Astrocyte of the cerebellum (primary cell): ENCODE results near the gene PLAU.

Experiments
- DNase-seq: peaks from one replicate; pipeline ENCODE4 v3.0.0-alpha.2; 2011; ENCODE audit warnings: low read depth
- H3K4me3 ChIP-seq: 2 replicates; pipeline ENCODE4 v1.5.1; 2011; ENCODE audit warnings: mild to moderate bottlenecking, low read depth, low read length, moderate library complexity
- in situ Hi-C: cut with HindIII; loops from 2 replicates; pipeline ENCODE4 v1.10.0; 2017; ENCODE audit warnings: low sequenced_read_pairs
- TF ChIP-seq, protein P1 (sequence below): IDR thresholded peaks from 2 replicates; pipeline ENCODE4 v1.5.1; 2012; ENCODE audit warnings: low read length, low read depth, moderate library complexity, mild to moderate bottlenecking; ENCODE audit errors: missing control alignments

PLAU gene

DNA sequence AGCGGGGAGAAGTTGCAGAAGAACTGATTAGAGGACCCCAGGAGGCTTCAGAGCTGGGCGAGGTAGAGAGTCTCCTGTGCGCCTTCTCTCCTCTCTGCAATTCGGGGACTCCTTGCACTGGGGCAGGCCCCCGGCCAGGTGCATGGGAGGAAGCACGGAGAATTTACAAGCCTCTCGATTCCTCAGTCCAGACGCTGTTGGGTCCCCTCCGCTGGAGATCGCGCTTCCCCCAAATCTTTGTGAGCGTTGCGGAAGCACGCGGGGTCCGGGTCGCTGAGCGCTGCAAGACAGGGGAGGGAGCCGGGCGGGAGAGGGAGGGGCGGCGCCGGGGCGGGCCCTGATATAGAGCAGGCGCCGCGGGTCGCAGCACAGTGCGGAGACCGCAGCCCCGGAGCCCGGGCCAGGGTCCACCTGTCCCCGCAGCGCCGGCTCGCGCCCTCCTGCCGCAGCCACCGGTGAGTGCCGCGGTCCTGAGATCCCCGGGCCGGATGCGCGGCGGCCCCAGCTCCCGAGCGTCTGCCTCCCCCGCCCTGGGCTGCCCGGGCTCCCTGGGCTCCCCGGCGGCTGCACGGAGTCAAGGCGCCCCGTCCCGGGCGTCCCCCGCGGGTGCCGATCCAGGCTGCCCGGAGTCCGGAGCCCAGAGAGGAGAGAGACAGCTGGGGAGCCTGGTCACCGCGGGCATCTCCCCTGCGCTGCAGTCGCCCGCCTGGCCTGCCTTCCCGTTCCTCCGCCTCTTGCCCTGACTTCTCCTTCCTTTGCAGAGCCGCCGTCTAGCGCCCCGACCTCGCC lies at the start of gene PLAU:
Gene PLAU (plus strand): TSS at position 369 of the 789 bp plus-strand sequence. CDS start 424 bp downstream, outside the sequence.
- in situ Hi-C loops, result no loop called here

DNA sequence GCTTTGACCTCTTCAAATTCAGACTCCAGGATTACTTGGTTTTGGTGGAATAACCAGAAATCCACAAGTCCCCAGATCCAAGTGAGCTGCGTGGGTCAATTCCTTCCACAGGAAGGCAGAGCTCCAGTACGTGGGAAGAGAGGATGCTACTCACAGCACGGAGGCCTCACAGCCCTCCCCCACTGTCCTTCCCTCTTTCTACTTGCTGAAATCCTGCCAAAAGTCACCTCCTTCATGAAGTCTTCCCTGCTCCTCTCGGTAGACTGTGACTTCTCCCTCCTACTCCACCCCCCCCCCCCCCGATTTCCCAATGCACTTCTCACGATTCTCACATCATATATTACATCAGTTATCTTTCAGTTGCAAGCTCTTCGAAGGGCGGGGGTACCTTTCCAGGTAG lies 48.9 kb upstream of the PLAU start:
- DNase-seq, result no peak
- H3K4me3 ChIP-seq, result no peak overlapping the region
- TF ChIP-seq, protein P1, sequence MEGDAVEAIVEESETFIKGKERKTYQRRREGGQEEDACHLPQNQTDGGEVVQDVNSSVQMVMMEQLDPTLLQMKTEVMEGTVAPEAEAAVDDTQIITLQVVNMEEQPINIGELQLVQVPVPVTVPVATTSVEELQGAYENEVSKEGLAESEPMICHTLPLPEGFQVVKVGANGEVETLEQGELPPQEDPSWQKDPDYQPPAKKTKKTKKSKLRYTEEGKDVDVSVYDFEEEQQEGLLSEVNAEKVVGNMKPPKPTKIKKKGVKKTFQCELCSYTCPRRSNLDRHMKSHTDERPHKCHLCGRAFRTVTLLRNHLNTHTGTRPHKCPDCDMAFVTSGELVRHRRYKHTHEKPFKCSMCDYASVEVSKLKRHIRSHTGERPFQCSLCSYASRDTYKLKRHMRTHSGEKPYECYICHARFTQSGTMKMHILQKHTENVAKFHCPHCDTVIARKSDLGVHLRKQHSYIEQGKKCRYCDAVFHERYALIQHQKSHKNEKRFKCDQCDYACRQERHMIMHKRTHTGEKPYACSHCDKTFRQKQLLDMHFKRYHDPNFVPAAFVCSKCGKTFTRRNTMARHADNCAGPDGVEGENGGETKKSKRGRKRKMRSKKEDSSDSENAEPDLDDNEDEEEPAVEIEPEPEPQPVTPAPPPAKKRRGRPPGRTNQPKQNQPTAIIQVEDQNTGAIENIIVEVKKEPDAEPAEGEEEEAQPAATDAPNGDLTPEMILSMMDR, result no peak
- in situ Hi-C loops, result no loop called here

More for the DNA sequence above, at the start of gene PLAU:
- peak within 1 kb of the TSS; percentile 80 for H3K4me3 ChIP-seq
- TF ChIP-seq, protein P1, result no peak
- DNase-seq, result no peak

DNA sequence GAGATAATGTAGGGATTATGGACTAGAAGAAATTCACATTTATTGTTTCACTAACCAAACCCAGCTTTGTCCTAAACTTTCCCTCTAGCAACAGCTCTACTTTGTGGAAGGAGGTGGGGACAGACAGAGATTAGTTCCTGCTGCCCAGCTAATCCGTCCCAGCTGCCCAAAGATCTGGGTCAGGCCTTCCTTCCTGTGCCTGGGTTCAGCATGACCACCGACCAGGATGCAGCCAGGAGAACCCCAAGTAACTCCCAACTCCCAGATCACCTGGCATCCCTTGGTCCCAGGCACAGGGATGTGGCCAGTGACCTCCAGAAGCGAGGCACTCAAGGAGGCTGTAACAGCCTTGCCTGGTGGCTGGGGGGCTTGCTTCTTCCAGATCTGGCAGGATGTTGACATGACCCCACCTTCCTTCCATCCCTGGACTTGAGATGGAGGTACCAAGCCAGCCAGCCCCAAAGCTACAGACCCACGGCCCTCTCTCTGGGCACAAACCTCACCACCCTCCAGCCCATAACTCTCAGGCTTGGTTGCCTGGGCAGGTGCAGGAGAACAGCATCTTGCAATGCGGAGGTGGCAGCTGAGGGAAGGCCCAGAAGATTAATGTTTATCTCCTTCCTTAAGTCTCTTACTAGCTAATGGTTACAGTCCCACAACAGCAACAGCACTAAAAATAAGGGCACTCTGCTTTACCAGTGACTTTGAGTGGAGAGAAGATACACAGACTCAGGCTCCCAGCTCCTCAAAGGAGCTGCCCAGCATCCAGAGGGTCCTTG lies 47.7 kb upstream of the PLAU start:
- in situ Hi-C loops, result no loop called here
- TF ChIP-seq, protein P1, result no peak
- H3K4me3 ChIP-seq, result no peak overlapping the region
- DNase-seq, result no peak

DNA sequence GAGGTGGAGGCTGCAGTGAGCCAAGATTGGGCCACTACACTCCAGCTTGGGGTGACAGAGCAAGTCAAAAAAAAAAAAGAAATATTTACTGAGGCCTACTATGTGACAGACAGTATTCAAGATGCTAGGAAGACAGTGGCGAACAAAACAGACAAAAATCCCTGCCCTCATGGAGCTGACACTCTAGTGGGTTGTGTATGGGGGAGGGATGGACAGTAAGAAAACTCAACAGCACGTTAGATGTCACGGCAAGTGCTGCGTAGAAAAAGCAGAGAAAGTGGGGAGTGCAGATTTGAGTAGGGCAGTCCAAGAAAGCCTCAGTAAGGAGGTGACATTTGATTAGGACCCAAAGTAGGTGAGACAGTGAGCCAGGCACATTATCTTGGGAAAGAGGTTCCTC lies 46.7 kb upstream of the PLAU start:
- DNase-seq, result no peak
- no peak overlapping the region for H3K4me3 ChIP-seq
- TF ChIP-seq, protein P1, result no peak
- in situ Hi-C loops, result no loop called here

DNA sequence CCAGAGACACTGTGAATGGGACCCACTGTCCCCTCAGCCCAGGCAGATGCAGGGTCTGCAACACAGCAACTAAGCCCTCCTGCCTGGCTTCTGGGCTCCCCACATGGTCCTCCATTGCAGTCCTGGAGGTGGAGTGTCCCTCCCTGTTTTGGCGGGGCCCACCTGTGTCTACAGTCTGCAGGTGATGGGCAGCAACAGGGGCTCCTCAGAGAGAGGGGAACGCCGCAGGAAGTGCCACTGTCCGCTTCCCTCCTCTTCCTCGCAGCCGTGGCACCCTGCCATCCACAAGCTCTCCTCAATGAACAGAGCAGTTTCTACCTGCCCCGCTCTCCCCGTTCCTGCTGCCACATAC lies 45.8 kb upstream of the PLAU start:
- no peak overlapping the region for H3K4me3 ChIP-seq
- no peak for DNase-seq

More for the DNA sequence above, 45.8 kb upstream of the PLAU start:
- in situ Hi-C loops, result no loop called here
- TF ChIP-seq, protein P1, result no peak
